ENCODE measurements around the gene SCAPER.
"Not testable (repeated sequence)": the region's sequence is repeated elsewhere in the genome, so short reads cannot be mapped to it uniquely, and the experiment has no call there.

The SCAPER gene

DNA sequence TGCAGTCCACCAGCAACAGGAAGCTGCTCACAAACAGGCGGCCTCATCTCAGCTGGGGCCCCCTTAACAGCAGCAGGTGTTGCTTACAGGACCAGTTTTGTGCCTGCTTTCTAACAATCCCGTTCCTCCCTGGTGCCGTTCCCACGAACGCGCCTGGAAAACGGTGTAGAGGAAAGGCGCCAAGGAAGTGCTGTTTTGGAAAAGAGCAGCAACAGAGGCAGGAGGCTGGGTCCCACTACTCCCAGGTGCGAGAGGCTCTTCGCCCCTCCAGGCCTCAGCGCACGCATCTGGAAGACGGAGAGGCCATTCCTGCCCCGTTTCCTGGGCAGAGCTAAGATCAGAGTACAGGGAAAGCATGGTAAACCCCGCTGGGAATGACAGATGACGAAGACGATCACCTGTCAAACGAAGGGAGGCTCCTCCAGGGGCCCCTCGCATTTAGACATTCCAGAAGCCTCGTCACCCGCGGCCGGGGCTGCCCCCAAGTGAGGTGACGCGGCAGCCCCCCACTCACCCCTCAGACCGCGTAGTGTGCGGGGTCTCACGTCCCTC lies 603 bp downstream of the SCAPER start:
- no peak for DNase-seq (ENCODE audit: low read depth)

DNA sequence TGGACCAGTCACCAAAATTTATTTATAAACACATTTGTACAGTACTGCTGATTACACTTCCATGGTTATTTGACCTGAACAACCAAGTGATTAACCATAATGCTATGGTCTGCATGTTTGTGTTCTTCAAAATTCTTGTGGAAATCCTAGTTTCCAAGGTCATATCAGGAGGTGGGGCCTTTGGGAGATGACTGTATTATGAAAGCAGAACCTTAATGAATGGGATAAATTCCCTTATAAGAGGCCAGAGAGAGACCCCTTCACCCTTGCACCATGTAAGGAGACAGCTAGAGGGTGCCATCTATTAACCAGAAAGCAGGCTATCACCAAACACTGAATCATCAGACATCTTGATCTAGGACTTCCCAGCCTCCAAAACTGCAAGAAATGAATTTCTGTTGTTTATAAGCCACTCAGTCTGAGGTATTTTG lies 1.9 kb downstream of the SCAPER start:
- DNase-seq (ENCODE audit: low read depth): no peak

DNA sequence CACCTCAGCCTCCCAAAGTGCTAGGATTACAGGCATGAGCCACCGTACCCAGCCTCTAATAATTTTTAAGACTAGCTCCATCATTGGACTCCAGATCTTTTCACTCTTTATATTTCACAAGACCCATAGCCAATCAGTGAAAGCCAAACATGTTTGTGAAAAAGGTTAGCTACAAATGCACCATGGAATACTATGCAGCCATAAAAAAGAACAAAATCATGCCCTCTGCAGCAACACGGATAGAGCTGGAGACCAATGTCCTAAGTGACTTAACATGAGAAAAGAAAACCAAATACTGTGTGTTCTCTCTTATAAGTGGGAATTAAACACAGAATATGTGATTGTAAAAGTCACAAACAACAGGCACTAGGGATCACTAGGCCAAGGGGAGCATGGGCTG lies 3.2 kb downstream of the SCAPER start:
- no peak for DNase-seq (ENCODE audit: low read depth)

DNA sequence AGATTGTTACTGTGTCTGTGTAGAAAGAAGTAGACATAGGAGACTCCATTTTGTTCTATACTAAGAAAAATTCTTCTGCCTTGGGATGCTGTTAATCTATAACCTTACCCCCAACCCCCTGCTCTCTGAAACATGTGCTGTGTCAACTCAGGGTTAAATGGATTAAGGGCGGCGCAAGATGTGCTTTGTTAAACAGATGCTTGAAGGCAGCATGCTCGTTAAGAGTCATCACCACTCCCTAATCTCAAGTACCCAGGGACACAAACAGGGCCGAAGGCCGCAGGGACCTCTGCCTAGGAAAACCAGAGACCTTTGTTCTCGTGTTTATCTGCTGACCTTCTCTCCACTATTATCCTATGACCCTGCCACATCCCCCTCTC lies 5.2 kb downstream of the SCAPER start:
- DNase-seq (ENCODE audit: low read depth): not testable (repeated sequence)

DNA sequence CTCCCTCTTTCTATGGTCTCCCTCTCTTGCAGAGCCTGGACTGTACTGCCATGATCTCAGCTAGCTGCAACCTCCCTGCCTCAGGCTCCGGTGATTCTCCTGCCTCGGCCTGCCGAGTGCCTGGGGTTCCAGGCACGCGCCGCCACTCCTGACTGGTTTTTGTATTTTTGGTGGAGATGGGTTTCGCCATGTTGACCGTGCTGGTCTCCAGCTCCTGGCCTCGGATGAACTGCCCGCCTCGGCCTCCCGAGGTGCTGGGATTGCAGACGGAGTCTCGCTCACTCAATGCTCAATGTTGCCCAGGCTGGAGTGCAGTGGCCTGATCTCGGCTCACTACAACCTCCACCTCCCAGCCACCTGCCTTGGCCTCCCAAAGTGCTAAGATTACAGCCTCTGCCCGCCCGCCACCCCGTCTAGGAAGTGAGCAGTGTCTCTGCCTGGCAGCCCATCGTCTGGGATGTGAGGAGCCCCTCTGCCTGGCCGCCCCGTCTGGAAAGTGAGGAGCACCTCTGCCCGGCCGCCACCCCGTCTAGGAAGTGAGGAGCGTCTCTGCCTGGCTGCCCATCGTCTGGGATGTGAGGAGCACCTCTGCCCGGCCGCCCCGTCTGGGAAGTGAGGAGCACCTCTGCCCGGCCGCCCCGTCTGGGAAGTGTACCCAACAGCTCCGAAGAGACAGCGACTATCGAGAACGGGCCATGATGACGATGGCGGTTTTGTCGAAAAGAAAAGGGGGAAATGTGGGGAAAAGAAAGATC lies 5.8 kb downstream of the SCAPER start:
- not testable (repeated sequence) for DNase-seq (ENCODE audit: low read depth)

DNA sequence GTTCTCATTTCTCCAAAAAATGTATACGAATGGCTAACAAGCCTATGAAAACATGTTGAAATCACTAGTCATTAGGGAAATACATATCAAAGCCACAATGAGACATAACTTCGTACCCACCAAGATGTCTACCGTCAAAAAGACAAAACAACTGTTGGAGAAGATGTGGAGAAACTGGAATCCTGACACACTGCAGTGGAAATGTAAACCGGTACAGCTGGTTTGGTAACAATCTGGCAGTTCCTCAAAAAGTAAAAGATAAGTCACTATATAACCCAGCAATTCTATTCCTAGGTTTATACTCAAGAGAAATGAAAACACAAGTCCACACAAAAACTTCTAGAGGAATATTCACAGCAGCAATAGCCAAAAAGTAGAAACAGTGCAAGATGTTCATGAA lies 7.0 kb downstream of the SCAPER start:
- no peak for DNase-seq (ENCODE audit: low read depth)

DNA sequence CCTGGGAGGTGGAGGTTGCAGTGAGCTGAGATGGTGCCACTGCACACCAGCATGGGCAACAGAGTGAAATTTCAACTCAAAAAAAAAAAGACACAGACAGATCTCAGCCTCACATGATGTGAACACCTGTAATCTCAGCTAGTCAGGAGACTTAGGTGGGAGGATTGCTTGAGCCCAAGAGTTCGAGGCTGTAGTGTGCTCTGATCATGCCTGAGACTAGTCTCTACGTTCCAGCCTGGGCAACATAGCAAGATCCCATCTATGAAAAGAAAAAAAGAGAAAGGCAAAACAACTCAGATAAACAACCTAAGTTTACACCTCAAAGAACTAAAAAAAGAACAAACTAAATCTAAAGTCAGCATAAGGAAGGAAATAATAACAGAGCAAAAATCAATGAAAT lies 11.0 kb downstream of the SCAPER start:
- DNase-seq (ENCODE audit: low read depth): no peak

DNA sequence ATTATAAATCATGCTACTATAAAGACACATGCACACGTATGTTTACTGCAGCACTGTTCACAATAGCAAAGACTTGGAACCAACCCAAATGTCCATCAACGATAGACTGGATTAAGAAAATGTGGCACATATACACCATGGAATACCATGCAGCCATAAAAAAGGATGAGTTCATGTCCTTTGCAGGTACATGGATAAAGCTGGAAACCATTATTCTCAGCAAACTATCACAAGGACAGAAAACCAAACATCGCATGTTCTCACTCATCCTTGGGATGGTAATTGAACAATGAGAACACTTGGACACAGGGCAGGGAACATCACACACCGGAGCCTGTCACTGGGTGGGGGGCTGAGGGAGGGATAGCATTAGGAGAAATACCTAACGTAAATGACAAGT lies 12.3 kb downstream of the SCAPER start:
- DNase-seq (ENCODE audit: low read depth): not testable (repeated sequence)

DNA sequence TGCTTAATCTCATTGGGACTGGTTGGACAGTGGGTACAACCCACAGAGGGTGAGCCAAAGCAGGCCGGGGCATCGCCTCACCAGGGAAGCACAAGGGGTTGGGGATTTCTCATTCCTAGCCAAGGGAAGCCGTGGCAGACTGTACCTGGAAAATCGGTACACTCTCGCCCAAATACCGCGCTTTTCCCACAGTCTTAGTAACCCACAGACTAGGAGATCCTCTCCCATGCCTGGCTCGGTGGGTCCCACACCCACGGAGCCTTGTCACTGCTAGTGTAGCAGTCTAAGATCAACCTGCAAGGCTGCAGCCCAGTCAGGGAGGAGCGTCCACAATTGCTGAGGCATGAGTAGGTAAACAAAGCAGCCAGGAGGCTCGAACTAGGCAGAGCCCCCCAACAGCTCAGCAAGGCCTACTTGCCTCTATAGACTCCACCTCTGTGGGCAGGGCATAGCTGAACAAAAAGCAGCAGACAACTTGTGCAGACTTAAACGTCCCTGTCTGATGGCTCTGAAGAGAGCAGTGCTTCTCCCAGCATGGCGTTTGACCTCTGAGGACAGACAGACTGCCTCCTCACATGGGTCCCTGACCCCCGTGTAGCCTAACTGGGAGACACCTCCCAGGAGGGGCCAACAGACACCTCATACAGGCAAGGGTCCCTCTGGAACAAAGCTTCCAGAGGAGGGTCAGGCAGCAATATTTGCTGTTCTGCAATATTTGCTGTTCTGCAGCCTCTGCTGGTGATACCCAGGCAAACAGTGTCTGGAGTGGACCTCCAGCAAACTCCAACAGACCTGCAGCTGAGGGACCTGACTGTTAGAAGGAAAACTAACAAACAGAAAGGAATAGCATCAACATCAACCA lies 17.6 kb downstream of the SCAPER start:
- DNase-seq (ENCODE audit: low read depth): not testable (repeated sequence)

DNA sequence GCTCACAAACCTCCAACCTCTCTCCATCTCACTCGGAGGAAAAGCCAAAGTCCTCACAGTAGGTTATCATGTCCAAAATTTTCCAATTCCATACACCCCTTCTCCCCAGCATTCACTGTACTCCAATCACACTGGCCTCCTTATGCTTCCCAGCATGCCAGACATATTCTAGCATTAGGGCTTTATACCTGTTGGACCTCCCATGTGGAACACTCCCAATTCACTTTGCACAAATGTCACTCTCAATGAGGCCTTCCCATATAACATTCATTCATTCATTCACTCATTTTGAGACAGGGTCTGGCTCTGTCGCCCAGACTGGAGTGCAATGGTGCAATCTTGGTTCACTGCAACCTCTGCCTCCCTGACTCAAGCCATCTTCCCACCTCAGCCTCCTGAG lies 19.9 kb downstream of the SCAPER start:
- DNase-seq (ENCODE audit: low read depth): no peak

DNA sequence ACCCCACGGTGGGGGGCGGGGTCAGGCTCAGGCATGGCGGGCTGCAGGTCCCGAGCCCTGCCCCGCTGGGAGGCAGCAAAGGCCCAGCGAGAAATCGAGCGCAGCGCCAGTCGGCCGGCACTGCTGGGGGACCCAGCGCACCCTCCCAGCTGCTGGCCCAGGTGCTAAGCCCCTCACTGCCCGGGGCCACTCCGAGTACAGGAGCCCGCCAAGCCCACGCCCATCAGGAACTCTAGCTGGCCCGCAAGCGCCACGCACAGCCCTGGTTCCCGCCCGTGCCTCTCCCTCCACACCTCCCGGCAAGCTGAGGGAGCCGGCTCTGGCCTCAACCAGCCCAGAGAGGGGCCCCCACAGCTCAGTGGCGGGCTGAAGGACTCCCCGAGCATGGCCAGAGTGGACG lies 29.2 kb downstream of the SCAPER start:
- DNase-seq (ENCODE audit: low read depth): no peak

DNA sequence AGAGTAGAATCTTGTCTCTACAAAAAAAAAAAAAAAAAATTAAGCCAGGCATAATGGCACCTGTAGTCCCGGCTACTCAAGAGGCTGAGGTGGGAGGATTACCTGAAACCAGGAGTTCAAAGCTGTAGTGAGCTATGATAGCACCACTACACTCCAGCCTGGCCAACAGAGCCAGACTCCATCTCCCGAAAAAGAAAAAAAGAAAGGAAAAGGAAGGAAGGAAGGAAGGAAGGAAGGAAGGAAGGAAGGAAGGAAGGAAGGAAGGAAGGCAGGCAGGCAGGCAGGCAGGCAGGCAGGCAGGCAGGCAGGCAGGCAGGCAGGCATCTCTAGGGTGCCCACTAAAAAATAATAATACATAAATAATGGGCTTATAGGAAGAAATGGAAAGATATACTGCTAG lies 32.1 kb downstream of the SCAPER start:
- DNase-seq (ENCODE audit: low read depth): not testable (repeated sequence)

DNA sequence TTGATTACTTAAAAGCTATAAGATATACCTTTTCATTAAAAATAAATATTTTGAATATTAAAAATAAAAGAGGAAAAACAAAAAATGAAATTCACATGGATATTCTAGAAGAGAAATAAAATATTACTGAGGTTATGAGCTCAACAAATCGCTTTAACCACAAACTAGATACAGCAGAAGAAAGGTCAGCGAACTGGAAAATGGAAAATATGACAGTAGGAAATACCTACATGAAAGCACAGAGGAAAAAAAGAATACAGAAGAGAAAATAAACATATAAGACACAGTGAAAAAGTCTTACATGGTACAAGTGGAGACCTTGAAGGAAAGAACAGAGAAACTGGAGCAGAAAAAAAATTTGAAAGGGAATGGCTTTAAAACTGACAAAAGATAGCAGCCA lies 33.2 kb downstream of the SCAPER start:
- DNase-seq (ENCODE audit: low read depth): no peak

DNA sequence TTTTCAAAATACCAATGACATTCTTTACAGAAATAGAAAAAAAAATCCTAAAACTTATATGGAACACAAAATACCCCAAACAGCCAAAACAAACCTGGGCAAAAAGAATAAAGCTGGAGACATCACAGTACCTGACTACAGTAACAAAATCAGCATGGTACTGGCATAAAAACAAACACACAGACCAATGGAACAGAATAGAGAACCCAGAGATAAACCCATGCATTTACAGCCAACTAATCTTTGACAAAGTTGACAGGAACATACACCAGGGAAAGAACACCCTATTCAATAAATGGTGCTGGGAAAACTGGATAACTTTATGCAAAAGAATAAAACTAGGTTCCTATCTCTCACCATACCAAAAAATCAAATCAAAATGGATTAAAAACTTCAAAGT lies 36.4 kb downstream of the SCAPER start:
- no peak for DNase-seq (ENCODE audit: low read depth)

DNA sequence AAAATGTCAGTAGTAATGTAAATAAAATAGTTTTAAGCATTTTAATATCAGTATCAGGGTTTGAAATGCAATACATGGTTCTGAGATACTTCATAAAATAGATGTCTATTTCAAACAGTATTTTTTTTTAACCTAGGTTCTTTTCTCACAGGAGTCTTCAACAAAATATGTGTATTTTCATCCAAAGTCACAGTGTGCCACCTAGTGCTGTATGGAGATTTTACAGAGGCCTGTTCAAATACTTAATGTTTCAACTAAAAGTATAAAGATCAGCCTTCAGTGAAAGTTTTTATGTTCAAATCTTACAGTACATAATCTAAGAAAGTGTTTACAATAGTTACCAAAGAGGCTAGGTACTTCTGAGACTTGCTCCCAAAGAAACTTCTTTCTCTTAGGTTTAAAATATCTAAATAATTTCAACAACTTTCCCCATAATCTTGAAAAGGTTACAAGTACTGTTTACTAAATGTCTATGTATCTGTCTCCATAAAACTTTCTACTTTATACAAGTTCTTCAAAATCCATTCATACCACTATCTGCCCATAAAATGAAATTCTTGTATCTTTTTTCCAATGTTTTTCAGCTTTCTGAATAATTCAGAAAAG lies 38.3 kb downstream of the SCAPER start:
- DNase-seq (ENCODE audit: low read depth): no peak

DNA sequence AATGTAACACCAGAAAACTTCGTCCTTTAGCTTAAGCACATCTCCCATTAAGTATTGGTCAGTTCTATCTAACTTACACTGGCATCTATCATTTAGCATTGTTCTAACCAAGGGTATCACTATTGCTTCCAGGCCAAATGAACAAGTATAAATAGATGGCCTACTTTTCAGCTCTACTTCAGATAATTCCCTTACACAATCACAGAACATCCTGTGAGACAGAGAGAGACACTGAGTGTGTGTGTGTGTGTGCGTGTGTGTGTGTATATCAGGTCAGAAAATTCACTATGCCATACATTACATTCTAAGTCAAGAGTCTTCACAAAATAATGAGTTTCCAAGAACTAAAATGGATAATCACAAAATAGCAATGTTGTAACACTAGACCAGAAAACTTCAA lies 39.1 kb downstream of the SCAPER start:
- no peak for DNase-seq (ENCODE audit: low read depth)

DNA sequence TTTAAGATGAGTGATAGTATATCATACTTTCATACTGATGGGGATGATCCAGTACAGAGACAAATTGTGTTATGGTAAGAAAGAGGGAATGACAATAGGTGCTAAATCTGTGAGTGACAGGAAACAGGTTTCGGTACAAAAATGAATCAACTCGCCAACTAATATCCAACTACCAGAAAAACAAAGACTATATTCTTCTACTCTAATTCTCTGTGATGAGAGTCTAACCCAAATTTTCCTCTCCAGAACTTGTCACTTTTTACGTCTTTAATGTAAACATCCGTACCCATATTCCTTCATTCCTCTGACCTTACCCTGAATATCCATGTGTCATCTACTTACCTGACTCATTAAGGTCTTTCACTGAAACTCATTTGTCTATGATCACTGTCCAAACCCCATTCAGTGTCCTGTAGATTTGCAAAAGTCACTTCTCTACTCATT lies 39.6 kb downstream of the SCAPER start:
- DNase-seq (ENCODE audit: low read depth): no peak

DNA sequence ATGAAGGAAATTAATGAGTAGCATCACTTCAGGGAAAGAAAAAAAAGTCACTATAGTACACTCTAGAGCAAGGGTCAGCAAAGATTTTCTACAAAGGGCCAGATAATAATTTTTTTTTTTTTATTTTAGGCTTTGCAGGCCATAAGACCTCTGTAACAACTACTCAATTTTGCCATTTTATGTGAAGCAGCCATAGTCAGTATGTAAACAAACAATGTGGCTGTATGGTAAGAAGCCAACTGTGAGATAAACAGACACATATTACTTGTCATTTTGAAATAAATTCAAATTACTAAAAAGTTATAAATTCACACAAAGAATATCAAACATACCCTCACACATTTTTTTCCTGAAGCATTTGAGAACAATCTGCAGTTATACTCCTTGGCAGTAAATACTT lies 40.6 kb downstream of the SCAPER start:
- DNase-seq (ENCODE audit: low read depth): no peak

DNA sequence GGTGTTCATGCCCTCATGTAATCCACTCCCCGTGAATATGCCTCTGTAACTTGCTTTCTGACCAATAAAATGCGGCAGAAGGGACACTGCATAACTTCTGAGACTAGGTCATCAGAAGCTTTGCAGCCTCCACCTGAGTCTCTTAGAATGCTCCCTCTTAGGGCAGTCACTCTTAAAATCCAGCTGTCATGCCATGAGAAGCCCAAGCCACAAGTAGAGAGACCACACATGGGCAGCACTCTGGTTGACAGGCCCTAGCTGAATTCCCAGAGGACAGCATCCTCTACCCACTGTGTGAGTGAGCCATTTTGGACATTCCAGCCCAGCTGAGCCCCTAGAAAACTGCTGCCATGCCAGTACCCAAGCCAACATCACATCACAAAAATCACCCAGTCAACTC lies 41.4 kb downstream of the SCAPER start:
- DNase-seq (ENCODE audit: low read depth): no peak

DNA sequence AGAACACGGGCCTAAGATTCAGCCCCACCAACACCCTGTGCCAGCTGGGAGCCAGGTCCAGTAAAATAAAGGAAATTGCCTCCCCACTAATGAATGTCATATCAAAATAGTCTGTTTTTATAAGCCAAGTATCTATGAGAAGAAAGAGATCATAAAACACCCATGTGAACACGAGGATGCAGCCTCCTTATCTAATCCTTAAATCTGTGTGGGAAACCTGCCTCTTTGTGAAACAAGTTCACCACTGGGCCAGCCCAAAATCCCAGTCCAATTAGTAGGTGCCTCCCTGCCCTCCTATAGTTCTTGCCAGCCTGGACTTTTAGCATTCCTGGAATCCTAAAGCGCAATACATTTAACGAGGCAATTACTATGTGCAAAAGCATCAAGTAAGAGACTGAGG lies 42.0 kb downstream of the SCAPER start:
- DNase-seq (ENCODE audit: low read depth): no peak

DNA sequence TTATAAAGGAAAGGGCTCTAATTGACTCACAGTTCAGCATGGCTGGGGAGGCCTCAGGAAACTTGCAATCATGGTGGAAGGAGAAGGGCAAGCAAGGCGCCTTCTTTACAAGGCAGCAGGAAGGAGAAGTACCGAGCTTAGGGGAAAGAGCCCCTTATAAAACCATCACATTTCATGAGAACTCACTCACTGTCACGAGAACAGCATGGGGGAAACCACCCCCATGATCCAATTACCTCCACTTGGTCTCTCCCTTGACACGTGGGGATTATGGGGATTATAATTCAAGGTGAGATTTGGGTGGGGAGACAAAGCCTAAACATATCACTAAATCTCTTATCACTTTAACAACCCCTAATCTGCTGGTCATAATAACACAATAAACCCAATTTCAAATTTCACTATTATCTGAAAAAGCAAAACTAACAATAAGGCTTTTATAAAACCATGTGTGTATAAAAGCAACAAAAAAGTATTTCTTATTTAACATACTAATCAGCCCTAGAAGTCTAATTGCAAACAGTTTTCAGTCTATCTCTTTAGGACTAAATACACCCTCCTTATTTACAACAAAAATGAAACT lies 43.2 kb downstream of the SCAPER start:
- DNase-seq (ENCODE audit: low read depth): no peak

DNA sequence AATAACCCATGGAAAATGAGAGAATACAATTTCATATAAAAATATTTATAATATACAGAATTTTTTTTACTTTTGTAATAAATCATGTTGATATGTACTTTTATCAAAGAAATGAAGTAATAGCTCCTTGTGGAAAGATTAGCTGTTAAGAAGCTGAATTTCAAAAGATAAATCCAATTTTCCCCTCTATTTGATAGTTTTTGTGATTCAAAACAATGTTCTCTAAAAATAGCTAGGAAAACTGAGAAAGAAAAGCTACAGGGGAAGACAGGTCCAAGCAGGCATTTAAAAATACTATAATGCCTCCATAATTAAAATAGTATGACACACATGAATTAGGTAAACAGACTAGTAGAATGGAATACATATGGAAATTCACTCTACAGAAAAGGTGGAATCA lies 44.9 kb downstream of the SCAPER start:
- no peak for DNase-seq (ENCODE audit: low read depth)
